22Rv1 (cell line): ENCODE data around the gene GCAT.

Source experiments
- H3K27ac ChIP-seq: fragments of 450-650 bp; 2 replicates; pipeline ENCODE4 v1.5.1; 2017
- ZFX ChIP-seq: fragments of 450-650 bp; IDR thresholded peaks from 2 replicates; pipeline ENCODE4 v1.6.1; 2017; ENCODE audit warnings: antibody characterized with exemption, borderline replicate concordance
- TF ChIP-seq, protein P1 (sequence below): fragments of 450-650 bp; IDR thresholded peaks from 2 replicates; pipeline ENCODE4 v1.5.1; 2017; ENCODE audit warnings: mild to moderate bottlenecking

GCAT gene

GRCh38 chr22:37831472-37831871 is 23.7 kb downstream of the GCAT start:
- no peak overlapping the region for H3K27ac ChIP-seq
- TF ChIP-seq, protein P1, sequence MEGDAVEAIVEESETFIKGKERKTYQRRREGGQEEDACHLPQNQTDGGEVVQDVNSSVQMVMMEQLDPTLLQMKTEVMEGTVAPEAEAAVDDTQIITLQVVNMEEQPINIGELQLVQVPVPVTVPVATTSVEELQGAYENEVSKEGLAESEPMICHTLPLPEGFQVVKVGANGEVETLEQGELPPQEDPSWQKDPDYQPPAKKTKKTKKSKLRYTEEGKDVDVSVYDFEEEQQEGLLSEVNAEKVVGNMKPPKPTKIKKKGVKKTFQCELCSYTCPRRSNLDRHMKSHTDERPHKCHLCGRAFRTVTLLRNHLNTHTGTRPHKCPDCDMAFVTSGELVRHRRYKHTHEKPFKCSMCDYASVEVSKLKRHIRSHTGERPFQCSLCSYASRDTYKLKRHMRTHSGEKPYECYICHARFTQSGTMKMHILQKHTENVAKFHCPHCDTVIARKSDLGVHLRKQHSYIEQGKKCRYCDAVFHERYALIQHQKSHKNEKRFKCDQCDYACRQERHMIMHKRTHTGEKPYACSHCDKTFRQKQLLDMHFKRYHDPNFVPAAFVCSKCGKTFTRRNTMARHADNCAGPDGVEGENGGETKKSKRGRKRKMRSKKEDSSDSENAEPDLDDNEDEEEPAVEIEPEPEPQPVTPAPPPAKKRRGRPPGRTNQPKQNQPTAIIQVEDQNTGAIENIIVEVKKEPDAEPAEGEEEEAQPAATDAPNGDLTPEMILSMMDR: no peak
- TF ChIP-seq ZFX: no peak

DNA sequence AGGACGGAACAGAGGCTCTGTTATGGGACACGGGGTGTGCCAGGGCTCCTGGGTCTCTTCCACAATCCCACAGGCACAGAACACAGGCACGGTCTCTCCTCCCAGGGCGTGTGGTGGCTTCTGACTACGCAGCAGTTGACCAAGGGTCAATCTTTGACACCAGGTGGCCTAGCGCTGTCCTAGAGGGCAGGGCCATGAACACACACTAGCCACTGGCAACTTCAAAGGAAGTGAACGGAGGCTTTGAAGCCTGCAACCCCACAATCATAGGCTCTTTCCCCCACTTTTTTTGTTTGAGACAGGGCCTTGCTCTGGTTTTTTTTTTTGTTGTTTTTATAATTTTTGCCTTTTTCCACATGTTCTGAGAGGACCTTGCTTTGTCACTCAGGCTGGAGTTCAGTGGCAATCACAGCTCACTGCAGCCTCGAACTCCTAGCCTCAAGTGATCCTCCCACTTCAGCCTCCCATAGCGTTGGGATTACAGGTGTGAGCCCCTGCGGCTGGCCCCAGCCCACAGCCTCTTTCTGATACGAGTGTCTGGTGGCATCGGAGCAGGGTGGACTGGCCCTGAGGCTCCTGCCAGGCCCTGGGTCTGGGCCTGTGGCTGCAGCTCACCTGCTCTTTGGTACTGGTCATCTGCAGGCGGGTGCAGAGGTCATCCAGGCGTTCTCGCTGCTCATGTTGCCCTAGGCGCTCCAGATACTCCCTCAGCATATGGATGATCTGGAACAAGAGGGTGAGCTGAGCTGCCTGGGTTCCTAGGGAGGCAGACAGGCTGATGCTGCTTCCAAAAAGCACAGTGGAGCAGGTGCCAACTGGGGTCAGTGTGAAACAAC is 24.5 kb downstream of the GCAT start:
- TF ChIP-seq, protein P1: no peak
- no peak for TF ChIP-seq ZFX

DNA sequence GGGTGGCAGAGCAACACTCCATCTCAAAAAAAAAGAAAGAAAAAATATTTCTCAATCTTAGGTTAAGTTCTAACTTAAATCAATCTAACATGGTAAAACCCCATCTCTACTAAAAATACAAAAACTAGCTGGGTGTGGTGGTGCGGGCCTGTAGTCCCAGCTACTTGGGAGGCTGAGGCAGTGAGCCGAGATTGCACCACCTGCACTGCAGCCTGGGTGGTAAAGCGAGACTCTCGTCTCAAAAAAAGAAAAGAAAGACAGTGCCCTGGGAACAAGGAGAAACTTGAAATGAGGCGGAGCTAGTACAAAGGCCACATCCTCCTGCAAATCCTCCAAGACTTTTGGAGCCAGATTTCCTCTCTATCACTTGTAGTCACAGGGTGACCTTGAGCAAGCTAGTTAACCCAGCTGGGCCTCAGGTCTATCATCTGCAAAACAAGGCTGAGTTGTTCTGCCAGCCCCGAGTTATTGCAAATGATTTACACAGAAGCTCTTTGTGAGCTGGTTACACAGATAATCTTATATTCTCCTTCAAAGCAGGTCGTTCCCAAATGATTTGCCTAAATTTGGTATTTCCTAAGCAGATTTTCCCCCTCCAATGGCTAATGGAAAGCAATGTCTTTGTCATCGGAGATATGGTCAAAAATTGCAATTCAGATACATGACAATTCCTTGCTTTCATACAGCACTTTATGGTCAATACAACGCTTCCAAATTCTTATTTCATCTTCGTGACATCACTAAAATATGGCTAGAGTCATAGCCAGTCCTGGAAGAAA is 34.5 kb downstream of the GCAT start:
- peak overlapping the region; percentile 97; the same call in 1 of the 2 replicates for H3K27ac ChIP-seq
- TF ChIP-seq, protein P1: no peak
- TF ChIP-seq ZFX: no peak

More for the DNA sequence above, 24.5 kb downstream of the GCAT start:
- H3K27ac ChIP-seq: no peak overlapping the region

DNA sequence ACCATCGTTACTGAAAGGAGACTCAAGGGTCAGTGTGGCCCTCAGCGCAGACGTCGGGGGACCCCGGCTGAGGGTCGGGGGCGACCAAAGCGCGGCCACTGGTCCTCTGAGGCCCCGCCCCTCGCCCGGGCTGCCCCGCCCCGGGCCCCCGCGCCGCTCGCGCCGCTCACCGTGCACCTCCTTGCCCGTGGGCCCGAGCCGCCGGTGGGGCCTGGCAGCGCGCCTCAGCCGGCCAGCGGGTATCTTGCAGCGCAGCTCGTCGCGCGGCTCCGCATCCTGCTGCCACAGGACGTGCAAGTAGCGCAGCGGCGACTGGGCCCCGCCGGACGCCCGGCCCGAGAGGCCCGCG is 36.0 kb downstream of the GCAT start:
- TF ChIP-seq, protein P1: no peak
- 0 out of 2 replicates have a peak, but pooled peaks have one; percentile 21 for TF ChIP-seq ZFX
- H3K27ac ChIP-seq: peak overlapping the region; percentile 97

GRCh38 chr22:37844904-37845329 is 37.2 kb downstream of the GCAT start:
- H3K27ac ChIP-seq: peak overlapping the region; percentile 97
- TF ChIP-seq ZFX: no peak
- TF ChIP-seq, protein P1: no peak

DNA sequence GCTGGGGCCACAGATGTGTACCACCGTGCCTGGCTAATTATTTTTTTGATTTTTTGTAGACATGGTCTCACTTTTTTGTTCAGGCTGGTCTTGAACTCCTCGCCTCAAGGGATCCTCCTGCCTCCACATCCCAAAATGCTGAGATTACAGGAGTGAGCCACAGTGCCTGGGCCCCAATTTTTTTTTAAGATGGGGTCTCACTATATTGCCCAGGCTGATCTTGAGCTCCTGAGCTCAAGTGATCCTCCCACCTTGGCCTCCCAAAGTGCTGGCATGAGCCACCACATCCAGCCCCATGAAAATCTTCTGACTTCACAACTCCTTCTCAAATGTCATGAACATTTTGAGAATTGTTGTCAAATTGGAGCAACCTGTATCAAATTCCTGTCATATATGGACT is 38.7 kb downstream of the GCAT start:
- no peak overlapping the region for H3K27ac ChIP-seq
- TF ChIP-seq, protein P1: no peak

DNA sequence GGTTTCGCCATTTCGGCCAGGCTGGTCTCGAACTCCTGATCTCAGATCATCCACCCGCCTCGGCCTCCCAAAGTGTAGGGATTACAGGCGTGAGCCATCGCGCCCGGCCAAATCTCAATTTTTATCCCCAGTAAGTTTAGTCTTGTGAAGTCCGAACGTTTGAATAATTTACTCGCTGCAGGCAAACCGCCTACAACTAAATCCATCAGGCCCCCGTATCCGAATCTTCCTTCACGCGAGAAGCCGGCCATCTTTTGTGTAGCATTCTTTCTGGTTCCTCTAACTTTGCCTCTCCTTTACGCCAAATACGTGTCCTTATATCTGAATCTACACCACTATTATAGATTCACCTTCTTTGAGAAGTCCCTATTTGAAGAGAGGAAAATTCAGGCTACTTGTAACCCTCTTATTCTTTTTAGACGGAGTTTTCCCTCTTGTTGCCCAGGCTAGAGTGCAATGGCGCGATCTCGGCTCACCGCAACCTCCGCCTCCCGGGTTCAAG is 40.9 kb downstream of the GCAT start:
- H3K27ac ChIP-seq: peak overlapping the region; percentile 99
- TF ChIP-seq ZFX: no peak
- TF ChIP-seq, protein P1: no peak
